GM10266 (cell line): Measurements from ENCODE around the gene NPFFR1.
A peak's percentile ranks its signal among the peaks of the same experiment; 100 is the strongest.

Source experiments
- DNase-seq: peaks from one replicate; pipeline ENCODE4 v3.0.0; 2012; ENCODE audit errors: extremely low spot score
- TF ChIP-seq, protein P1 (sequence below): IDR thresholded peaks from 2 replicates; pipeline ENCODE4 v1.5.1; 2012; ENCODE audit warnings: mild to moderate bottlenecking, low read depth; ENCODE audit not compliant: control insufficient read depth, insufficient read depth; ENCODE audit errors: missing control alignments

The NPFFR1 gene

DNA sequence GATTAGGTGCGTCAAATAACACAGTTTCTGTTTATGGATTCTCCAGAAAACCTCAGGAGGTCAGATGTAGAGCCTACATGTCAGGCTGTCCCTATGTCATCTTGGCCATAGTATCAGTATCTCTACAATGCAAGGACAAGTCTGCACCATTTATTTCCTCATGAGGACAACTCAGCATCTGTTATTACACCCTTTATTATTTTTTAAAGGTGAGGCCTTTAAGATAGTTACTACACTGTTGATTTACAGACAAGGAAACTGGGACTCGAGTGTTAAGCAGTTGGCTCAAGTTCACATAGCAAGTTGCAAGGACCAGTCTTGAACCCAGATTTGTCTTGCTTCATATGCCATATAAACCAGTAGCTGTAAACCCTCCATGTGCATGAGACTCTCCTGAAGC, 27.3 kb downstream of the NPFFR1 start:
- no peak for DNase-seq
- TF ChIP-seq, protein P1, sequence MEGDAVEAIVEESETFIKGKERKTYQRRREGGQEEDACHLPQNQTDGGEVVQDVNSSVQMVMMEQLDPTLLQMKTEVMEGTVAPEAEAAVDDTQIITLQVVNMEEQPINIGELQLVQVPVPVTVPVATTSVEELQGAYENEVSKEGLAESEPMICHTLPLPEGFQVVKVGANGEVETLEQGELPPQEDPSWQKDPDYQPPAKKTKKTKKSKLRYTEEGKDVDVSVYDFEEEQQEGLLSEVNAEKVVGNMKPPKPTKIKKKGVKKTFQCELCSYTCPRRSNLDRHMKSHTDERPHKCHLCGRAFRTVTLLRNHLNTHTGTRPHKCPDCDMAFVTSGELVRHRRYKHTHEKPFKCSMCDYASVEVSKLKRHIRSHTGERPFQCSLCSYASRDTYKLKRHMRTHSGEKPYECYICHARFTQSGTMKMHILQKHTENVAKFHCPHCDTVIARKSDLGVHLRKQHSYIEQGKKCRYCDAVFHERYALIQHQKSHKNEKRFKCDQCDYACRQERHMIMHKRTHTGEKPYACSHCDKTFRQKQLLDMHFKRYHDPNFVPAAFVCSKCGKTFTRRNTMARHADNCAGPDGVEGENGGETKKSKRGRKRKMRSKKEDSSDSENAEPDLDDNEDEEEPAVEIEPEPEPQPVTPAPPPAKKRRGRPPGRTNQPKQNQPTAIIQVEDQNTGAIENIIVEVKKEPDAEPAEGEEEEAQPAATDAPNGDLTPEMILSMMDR, result no peak

DNA sequence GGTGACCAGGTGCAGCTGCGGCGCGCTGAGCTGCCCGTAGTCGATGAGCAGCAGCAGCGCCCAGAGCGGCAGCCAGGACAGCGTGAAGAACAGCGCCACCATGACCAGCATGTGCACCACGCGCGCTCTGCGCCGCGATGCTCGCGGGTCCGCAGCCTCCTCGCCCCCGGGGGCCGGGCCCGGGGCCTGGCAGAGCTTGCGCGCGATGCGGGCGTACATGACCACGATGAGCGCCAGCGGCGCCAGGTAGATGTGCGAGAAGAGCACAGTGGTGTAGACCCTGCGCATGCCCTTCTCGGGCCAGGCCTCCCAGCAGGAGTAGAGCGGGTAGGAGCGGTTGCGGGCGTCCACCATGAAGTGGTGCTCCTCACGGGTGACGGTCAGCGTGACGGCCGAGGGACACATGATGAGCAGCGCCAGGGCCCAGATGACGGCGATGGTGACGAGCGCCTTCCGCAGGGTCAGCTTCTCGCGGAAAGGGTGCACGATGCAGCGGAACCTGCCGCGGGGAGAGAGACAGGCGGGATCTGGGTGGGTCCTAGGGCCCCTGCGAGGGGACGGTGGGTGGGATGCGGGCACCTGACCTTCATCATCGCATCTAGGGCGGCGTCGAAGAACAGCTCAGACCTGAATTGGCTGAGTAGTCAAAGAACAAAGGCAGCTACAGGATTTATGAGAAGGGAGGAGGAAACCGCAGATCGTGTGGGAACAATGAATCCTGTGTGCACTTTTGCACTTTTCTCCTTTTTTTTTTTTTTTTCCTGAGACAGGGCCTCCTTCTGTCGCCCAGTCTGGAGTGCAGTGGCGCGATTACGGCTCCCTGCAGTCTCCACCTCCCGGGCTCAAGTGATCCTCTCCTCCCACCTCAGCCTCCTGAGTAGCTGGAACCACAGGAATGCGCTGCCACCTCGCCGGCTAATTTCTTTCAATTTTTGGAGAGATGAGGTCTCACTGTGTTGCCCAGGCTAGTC, 28.2 kb downstream of the NPFFR1 start:
- TF ChIP-seq, protein P1, result peak; percentile 16
- DNase-seq, result no peak

DNA sequence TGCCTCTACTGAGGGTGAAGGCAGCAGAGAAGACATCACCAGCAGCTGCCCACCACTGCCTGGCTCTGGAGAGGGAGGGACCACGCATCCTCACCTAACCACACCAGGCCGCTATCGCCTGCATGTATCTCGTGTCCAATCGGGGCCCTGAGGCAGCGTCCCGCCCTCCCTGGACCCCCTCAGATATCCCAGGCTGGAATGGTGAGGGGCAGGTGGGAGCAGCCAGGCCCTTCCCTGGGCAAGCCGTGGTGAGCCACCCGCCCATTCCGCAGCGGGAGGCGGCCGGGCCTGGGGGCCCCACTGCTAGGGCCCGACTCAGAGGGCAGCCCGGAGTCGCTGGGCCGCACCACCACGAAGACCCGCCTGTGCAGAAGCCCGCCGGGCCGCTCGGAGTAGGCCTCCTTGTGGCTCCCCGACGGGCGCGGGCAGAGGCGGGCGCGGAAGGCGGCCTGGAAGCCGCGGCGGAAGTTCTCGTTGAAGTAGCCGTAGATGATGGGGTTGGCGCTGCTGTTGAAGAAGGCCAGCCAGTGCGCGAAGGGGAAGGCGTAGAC, 29.0 kb downstream of the NPFFR1 start:
- TF ChIP-seq, protein P1, result no peak
- no peak for DNase-seq

DNA sequence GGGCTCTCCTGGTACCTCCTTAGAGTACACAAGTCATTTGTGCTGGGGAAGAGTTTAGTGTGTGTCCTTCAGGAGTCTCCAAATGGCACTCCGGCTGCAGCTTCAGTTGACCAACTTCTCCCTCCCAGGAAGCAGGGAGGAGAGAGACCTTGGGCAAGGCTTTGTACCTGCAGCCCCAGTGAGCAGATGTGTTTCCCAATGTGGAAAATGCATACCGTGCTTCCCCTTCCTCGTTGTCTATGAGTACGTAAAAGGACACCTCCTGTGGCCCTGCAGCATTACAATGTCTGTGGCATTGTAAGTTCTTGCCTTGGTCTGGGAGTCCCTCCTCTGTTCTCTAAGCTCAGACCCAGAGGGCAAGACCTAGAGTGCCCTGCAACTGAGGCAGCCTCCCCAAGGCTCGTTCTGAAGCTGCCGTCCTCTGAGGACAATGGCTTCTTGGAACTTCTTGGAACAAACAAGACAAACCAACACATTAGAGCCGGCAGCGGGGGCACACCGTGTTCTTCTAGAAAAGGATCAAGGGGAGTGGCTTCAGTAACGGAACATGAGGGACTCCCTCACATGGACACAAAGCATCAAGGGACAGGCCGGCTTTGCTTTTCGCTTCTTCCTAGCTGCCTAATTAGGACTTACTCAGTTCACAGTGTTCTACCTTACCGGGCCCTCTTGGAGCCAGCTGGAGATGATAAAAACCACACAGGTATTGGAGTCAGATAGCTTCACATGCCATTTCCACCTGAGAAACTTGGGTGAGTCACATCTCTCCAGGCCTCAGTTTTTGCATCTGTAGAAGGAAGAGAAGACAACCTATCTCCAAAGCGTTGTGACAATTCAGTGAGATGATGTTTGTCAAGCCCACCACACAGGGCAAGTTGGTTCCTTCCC, 29.7 kb downstream of the NPFFR1 start:
- TF ChIP-seq, protein P1, result no peak
- DNase-seq, result no peak

DNA sequence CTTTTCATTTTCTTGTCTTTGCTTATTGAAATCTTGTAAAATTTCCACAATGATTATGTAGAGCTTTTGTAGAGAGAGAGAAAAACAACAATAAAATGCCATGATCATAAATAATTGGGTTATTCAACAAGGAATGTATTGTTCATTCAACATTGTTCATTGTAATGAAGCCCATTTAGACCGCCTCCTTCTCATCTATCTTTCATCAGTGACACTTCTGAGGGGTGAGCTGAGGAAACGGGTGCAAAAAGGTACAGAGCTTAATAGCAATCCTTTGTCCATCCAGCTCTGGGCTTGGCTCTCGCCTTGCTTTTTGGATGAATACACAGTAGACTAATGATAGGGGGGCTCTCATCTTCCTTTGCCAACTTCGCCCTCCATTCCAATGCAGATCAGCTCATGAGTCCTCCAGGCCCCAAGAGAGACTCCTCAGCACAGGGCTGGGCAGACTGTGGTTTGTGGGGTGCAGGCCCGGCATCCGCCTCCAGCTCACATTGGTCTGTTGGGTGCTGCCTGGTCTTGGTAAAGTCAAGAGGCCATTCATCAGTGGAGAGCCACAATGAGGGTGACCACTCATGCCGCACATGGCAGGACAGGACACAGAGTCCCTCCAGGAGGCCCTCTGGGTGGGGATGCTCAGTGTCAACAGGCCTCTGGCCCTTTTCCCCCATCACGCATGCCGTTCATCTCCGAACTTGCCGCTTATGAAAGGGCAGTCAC, 32.7 kb downstream of the NPFFR1 start:
- DNase-seq, result no peak
- TF ChIP-seq, protein P1, result no peak

DNA sequence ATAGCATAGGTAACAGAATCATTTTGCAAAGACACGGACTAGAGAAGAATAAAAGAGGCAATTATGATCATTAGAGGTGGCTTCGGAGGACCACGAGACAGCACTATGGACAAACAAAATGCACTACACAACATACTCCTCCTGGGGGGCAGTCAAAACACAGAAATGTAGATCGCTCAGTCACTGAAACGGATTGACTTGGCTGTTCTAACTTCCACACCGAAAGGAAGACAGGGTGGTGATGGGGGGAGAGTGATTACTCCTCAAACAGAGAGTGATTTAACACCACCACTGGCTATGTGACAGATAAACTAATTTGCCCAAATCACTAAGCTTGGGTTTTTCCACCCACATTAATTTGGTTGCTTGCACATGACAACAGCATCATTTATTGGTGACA, 36.4 kb downstream of the NPFFR1 start:
- no peak for DNase-seq
- TF ChIP-seq, protein P1, result no peak
